Bronchial smooth muscle cell (primary cell): ENCODE measurements around the gene NKD1. TPM values are rescaled to one million over a fixed set of nuclear protein-coding genes. Genes with fewer than 3 reads are reported as not detected.

Source experiments
- total RNA-seq: library from RNA; depleted of rRNA; stranded (reverse); fragments of >200 nt; gene quantifications from 2 replicates; pipeline ENCODE4 v1.2.1, GENCODE V29; 2014

The NKD1 gene, protein sequence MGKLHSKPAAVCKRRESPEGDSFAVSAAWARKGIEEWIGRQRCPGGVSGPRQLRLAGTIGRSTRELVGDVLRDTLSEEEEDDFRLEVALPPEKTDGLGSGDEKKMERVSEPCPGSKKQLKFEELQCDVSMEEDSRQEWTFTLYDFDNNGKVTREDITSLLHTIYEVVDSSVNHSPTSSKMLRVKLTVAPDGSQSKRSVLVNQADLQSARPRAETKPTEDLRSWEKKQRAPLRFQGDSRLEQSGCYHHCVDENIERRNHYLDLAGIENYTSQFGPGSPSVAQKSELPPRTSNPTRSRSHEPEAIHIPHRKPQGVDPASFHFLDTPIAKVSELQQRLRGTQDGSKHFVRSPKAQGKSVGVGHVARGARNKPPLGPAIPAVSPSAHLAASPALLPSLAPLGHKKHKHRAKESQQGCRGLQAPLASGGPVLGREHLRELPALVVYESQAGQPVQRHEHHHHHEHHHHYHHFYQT
- under 0.01 TPM in 2 replicates for total RNA-seq

DNA sequence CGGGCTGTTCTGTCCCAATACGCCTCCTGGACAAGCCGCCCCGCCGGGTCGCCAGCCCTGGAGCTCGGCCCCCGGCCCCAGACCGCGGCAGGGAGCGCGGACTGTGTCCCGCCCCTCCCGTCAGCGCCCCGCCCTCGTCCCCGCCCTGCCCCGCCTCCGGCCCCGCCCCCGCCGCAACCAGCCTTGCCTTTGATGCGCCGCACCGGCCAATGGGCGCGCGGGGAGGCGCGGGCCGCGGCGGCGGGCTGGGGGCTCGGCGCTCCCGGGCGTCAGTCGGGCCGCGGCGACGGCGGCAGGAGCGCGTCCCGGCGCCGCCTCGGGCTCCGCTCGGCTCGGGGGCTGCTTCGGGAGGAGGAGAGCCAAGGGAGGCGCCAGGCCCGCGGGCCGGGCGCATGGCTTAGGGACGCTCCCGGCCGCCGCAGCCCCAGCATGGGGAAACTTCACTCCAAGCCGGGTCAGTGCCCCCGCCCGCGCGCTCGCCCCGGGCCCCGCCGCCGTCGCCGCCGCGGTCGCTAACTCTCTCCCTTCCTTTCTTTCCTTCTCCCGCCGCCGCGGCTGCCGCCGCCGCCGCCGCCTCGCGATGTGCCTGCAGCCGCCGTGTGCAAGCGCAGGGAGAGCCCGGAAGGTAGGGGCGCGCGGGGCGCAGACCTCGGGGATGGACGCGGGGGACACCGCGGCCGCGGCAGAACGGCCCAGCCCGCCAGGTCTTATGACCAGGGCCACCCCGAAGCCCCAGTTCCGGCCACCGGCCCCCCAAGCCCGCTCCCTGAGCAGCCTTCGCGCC lies at the start of gene NKD1:
Gene NKD1 (plus strand): TSS at position 272 of the 784 bp plus-strand sequence. CDS start 158 bp downstream, at position 430.

DNA sequence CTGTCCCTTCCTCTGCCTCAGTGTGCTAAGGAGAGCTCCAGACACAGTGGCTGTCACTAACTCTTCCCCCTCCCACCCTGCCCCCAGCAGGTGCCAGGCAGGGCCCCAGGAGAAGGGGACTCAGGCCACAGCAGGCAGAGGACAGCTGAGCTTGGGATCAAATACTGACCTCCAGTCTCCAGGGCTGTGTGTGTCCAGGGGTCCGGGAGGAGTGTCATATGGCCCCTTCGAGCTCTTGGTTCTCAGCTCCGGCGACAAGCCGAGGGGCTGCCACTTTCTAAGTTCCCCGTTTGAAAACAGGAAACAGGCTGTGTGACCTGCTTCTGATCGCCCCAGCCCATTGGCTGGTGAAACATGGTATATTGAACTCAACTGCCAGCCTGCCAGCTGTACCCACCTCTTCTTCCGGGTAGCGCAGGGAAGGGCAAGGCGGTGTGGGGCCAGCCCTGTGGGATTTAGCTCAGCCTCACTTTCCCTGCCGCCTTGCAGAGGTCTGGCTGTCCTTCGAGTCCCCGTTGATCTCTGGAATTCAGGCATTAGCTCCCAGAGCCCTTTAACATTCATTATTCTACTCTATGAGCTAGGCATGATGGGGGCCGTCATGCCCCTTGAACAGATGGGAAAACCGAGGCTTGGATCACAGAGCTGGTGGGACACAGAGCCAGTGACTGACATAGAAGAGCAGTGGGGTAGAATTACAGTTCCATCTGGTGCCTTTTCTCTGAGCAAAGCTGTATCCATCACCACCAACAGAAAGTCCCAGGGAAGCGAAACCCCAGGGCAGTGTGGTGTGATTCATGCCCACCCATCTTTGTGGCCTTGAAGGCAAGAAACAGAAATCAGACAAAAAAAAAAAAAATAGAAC lies 133.1 kb downstream of the NKD1 start, which contains the start of gene SNX20:
Gene SNX20 (minus strand): TSS at position 292 of the 865 bp plus-strand sequence. CDS start 3,786 bp downstream, outside the sequence.

DNA sequence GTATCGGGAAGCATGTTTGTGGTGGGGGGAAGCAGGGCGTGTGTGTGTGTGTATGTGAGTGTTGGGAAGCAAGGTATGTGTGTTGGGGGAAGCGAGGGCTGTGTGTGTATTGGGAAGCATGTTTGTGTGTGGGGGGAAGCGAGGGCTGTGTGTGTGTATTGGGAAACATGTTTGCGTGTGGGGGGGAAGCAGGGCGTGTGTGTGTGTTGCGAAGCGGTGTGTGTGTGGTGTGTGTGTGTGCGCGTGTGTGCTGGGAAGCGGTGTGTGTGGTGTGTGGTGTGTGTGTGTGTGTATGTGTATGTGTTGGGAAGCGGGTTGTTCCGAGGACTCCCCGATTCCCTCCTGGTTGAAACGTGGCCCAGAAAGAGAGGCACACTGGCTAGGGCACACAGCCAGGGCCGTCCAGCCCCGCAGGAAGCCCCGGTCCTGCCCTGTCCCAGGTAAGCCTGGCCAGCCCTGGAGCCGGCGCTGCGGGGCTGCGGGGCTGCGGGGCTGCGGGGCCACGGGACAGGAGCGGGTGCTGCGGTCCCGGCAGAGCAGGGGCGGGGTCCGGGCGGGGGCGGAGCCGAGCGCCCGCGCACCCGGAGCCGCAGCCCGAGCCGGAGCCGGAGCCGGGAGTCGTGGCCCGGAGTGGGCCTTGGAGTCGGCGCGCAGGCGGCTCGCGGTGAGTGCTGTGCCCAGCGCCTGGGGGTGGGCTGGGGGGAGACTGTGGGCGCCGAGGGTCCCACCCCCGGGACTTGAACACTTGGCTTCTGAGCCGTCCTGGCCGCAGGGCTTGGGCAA lies 145.0 kb downstream of the NKD1 start, which contains the start of gene NOD2:
Gene NOD2 (plus strand): TSS at position 608 of the 783 bp plus-strand sequence. CDS start 5,890 bp downstream, outside the sequence.

Other genes starting within 250 kb of the NKD1 start
- gene BRD7, start 179.4 kb upstream of the NKD1 start, total RNA-seq: 28.2 and 31.8 TPM in 2 replicates
- not detected in 2 replicates for gene SNX20, start 132.9 kb downstream of the NKD1 start, total RNA-seq
- under 0.01 TPM in 1 of 2 replicates, not detected in the other for gene NOD2, start 145.2 kb downstream of the NKD1 start, total RNA-seq
- gene CYLD, start 193.7 kb downstream of the NKD1 start, total RNA-seq: 30.7 and 33.7 TPM in 2 replicates